Suppressor macrophage treated with lipopolysaccharide for 4 hours (primary cell): Measurements from ENCODE around the gene ARHGEF11.

Experiments
- DNase-seq: peaks from one replicate; pipeline ENCODE4 v3.0.0-alpha.2; 2020

The ARHGEF11 gene

GRCh38 chr1:156906206-156906906, 139.2 kb downstream of the ARHGEF11 start:
- no peak for DNase-seq

GRCh38 chr1:156905651-156906050, 139.9 kb downstream of the ARHGEF11 start:
- DNase-seq: peak; percentile 47

- no peak for DNase-seq
These were observed 140.4 kb downstream of the ARHGEF11 start for GRCh38 chr1:156905176-156905575.

GRCh38 chr1:156904187-156904959, 141.2 kb downstream of the ARHGEF11 start:
- no peak for DNase-seq

GRCh38 chr1:156903328-156904091, 142.0 kb downstream of the ARHGEF11 start:
- DNase-seq: no peak

GRCh38 chr1:156901966-156902915, 143.3 kb downstream of the ARHGEF11 start:
- no peak for DNase-seq

- no peak for DNase-seq
These were observed 144.0 kb downstream of the ARHGEF11 start for GRCh38 chr1:156901590-156901900.

- DNase-seq: no peak
These were observed 144.5 kb downstream of the ARHGEF11 start for GRCh38 chr1:156900896-156901589.

GRCh38 chr1:156899956-156900718, 145.4 kb downstream of the ARHGEF11 start:
- peak; percentile 21 for DNase-seq

GRCh38 chr1:156898971-156899664, 146.4 kb downstream of the ARHGEF11 start:
- no peak for DNase-seq

GRCh38 chr1:156898161-156898566, 147.4 kb downstream of the ARHGEF11 start:
- DNase-seq: peak; percentile 17

GRCh38 chr1:156897078-156897825, 148.3 kb downstream of the ARHGEF11 start:
- no peak for DNase-seq

- no peak for DNase-seq
These were observed 149.0 kb downstream of the ARHGEF11 start for GRCh38 chr1:156896490-156897033.

GRCh38 chr1:156895927-156896326, 149.6 kb downstream of the ARHGEF11 start:
- no peak for DNase-seq

- DNase-seq: no peak
These were observed 150.1 kb downstream of the ARHGEF11 start for GRCh38 chr1:156895455-156895812.

- no peak for DNase-seq
These were observed 150.7 kb downstream of the ARHGEF11 start for GRCh38 chr1:156894711-156895454.

- no peak for DNase-seq
These were observed 151.5 kb downstream of the ARHGEF11 start for GRCh38 chr1:156894001-156894400.

GRCh38 chr1:156893048-156893953, 152.2 kb downstream of the ARHGEF11 start, which contains the start of gene PEAR1:
PEAR1 (plus strand) TSS chr1:156893718; CDS start chr1:156903927, 10,209 bp downstream.
- no peak for DNase-seq
